ENCODE measurements around the gene CMSS1. TPM values are rescaled to one million over a fixed set of nuclear protein-coding genes. Genes with fewer than 3 reads are reported as not detected.

CMSS1 gene
- total RNA-seq, 1 experiment from 2014 or later: 70.6 TPM

DNA sequence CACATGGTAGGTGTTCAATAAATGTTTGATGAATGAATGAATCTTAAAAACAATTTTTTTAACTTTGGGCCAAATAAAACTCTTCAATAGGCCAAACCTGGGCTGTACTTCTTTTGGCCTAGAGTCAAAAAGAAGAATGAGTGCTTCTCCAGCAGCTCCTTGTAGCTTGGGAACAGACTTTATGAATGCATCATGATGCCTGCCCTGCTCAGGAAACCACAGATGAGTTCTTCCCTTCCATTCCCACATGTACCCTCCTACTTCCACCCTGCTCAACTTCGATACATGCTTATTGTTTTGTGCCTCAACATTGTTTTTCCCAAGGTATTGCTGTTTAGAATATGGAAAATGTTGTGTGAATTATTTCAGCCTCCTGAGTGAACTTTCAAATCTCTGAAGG is 209.7 kb downstream of the CMSS1 start:
- no peaks in the 10 kb centered on the region for H3K9me3 Mint-ChIP-seq
- no peak for DNase-seq (ENCODE audit: low spot score)
- POLR2A ChIA-PET: no interaction called here
- H3K36me3 Mint-ChIP-seq: no peaks in the 10 kb centered on the region
- TF ChIP-seq IRF2 (CRISPR knock-in tag; IDR thresholded peaks at IDR 0.05; ENCODE audit: borderline replicate concordance, low read depth) (no peak), ZNF232 (CRISPR knock-in tag; IDR thresholded peaks at IDR 0.05) (no peak)
- TF ChIP-seq, protein P1, sequence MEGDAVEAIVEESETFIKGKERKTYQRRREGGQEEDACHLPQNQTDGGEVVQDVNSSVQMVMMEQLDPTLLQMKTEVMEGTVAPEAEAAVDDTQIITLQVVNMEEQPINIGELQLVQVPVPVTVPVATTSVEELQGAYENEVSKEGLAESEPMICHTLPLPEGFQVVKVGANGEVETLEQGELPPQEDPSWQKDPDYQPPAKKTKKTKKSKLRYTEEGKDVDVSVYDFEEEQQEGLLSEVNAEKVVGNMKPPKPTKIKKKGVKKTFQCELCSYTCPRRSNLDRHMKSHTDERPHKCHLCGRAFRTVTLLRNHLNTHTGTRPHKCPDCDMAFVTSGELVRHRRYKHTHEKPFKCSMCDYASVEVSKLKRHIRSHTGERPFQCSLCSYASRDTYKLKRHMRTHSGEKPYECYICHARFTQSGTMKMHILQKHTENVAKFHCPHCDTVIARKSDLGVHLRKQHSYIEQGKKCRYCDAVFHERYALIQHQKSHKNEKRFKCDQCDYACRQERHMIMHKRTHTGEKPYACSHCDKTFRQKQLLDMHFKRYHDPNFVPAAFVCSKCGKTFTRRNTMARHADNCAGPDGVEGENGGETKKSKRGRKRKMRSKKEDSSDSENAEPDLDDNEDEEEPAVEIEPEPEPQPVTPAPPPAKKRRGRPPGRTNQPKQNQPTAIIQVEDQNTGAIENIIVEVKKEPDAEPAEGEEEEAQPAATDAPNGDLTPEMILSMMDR (IDR thresholded peaks at IDR 0.05): no peak
- TF ChIP-seq, protein P2, sequence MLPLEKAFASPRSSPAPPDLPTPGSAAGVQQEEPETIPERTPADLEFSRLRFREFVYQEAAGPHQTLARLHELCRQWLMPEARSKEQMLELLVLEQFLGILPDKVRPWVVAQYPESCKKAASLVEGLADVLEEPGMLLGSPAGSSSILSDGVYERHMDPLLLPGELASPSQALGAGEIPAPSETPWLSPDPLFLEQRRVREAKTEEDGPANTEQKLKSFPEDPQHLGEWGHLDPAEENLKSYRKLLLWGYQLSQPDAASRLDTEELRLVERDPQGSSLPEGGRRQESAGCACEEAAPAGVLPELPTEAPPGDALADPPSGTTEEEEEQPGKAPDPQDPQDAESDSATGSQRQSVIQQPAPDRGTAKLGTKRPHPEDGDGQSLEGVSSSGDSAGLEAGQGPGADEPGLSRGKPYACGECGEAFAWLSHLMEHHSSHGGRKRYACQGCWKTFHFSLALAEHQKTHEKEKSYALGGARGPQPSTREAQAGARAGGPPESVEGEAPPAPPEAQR (CRISPR knock-in tag; IDR thresholded peaks at IDR 0.05): no peak
- TF ChIP-seq, protein P3, sequence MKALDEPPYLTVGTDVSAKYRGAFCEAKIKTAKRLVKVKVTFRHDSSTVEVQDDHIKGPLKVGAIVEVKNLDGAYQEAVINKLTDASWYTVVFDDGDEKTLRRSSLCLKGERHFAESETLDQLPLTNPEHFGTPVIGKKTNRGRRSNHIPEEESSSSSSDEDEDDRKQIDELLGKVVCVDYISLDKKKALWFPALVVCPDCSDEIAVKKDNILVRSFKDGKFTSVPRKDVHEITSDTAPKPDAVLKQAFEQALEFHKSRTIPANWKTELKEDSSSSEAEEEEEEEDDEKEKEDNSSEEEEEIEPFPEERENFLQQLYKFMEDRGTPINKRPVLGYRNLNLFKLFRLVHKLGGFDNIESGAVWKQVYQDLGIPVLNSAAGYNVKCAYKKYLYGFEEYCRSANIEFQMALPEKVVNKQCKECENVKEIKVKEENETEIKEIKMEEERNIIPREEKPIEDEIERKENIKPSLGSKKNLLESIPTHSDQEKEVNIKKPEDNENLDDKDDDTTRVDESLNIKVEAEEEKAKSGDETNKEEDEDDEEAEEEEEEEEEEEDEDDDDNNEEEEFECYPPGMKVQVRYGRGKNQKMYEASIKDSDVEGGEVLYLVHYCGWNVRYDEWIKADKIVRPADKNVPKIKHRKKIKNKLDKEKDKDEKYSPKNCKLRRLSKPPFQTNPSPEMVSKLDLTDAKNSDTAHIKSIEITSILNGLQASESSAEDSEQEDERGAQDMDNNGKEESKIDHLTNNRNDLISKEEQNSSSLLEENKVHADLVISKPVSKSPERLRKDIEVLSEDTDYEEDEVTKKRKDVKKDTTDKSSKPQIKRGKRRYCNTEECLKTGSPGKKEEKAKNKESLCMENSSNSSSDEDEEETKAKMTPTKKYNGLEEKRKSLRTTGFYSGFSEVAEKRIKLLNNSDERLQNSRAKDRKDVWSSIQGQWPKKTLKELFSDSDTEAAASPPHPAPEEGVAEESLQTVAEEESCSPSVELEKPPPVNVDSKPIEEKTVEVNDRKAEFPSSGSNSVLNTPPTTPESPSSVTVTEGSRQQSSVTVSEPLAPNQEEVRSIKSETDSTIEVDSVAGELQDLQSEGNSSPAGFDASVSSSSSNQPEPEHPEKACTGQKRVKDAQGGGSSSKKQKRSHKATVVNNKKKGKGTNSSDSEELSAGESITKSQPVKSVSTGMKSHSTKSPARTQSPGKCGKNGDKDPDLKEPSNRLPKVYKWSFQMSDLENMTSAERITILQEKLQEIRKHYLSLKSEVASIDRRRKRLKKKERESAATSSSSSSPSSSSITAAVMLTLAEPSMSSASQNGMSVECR (CRISPR knock-in tag; IDR thresholded peaks at IDR 0.05; ENCODE audit: borderline replicate concordance): no peak
- TF ChIP-seq, protein P4, sequence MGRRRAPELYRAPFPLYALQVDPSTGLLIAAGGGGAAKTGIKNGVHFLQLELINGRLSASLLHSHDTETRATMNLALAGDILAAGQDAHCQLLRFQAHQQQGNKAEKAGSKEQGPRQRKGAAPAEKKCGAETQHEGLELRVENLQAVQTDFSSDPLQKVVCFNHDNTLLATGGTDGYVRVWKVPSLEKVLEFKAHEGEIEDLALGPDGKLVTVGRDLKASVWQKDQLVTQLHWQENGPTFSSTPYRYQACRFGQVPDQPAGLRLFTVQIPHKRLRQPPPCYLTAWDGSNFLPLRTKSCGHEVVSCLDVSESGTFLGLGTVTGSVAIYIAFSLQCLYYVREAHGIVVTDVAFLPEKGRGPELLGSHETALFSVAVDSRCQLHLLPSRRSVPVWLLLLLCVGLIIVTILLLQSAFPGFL (CRISPR knock-in tag; IDR thresholded peaks at IDR 0.05; ENCODE audit: borderline replicate concordance): no peak
- ATAC-seq: no peak
- CTCF ChIA-PET: interaction anchor here (1.1 kb wide), 1 partner anchor 184 kb away, joined by 3 read pairs; no protein-coding TSS in a partner anchor
- H3K4me3 Mint-ChIP-seq: no peak overlapping the region
- peaks cover 5% of the 10 kb centered on the region for H3K4me1 Mint-ChIP-seq
- H3K27me3 Mint-ChIP-seq (ENCODE audit: low read depth): no peaks in the 10 kb centered on the region
- no peak overlapping the region for H3K27ac Mint-ChIP-seq

GRCh38 chr3:100029052-100029451 is 211.4 kb downstream of the CMSS1 start:
- ATAC-seq (no peak), DNase-seq (ENCODE audit: low spot score) (no peak)
- TF ChIP-seq HMGA2 (CRISPR knock-in tag; IDR thresholded peaks at IDR 0.05): peak; percentile 94
- no peak for TF ChIP-seq FOXK1 (CRISPR knock-in tag; IDR thresholded peaks at IDR 0.05)
- no peak for TF ChIP-seq FOXJ3 (CRISPR knock-in tag; IDR thresholded peaks at IDR 0.05; ENCODE audit: borderline replicate concordance)
- TF ChIP-seq ZNF281 (CRISPR knock-in tag; IDR thresholded peaks at IDR 0.05): no peak
- TF ChIP-seq, protein P5, sequence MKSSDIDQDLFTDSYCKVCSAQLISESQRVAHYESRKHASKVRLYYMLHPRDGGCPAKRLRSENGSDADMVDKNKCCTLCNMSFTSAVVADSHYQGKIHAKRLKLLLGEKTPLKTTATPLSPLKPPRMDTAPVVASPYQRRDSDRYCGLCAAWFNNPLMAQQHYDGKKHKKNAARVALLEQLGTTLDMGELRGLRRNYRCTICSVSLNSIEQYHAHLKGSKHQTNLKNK (CRISPR knock-in tag; IDR thresholded peaks at IDR 0.05): no peak
- H3K9me3 Mint-ChIP-seq: no peaks in the 10 kb centered on the region
- ChIA-PET POLR2A (no interaction called here), CTCF (interaction anchor here (1.3 kb wide), 1 partner anchor 185 kb away, joined by 4 read pairs; no protein-coding TSS in a partner anchor)
- H3K27me3 Mint-ChIP-seq (ENCODE audit: low read depth): no peaks in the 10 kb centered on the region
- no peaks in the 10 kb centered on the region for H3K36me3 Mint-ChIP-seq
- no peak overlapping the region for H3K4me3 Mint-ChIP-seq
- peaks cover 14% of the 10 kb centered on the region for H3K4me1 Mint-ChIP-seq
- no peak overlapping the region for H3K27ac Mint-ChIP-seq
